ENCODE data around the gene COX19.

Gene COX19

GRCh38 chr7:974820-975681 lies at the start of gene COX19:
TSS of gene COX19 (minus strand) at chr7:975549. CDS start at chr7:975509, 40 bp downstream.
- no peak for TF ChIP-seq CTCF (IDR thresholded peaks at IDR 0.05; ENCODE audit: low read depth, low read length)
- peak within 1 kb of the TSS; percentile 96 for H3K4me3 ChIP-seq (ENCODE audit: low read depth, low read length)

GRCh38 chr7:1024331-1024841 lies 49.0 kb upstream of the COX19 start:
- H3K4me3 ChIP-seq (ENCODE audit: low read depth, low read length), result no peak overlapping the region
- no peak for TF ChIP-seq CTCF (IDR thresholded peaks at IDR 0.05; ENCODE audit: low read depth, low read length)

- TF ChIP-seq CTCF (IDR thresholded peaks at IDR 0.05; ENCODE audit: low read depth, low read length), result no peak
- H3K4me3 ChIP-seq (ENCODE audit: low read depth, low read length), result no peak overlapping the region
These were observed 47.6 kb upstream of the COX19 start for GRCh38 chr7:1022801-1023465.

- no peak overlapping the region for H3K4me3 ChIP-seq (ENCODE audit: low read depth, low read length)
- no peak for TF ChIP-seq CTCF (IDR thresholded peaks at IDR 0.05; ENCODE audit: low read depth, low read length)
These were observed 47.0 kb upstream of the COX19 start for GRCh38 chr7:1022356-1022755.

GRCh38 chr7:1021931-1022330 lies 46.6 kb upstream of the COX19 start:
- no peak for TF ChIP-seq CTCF (IDR thresholded peaks at IDR 0.05; ENCODE audit: low read depth, low read length)
- no peak overlapping the region for H3K4me3 ChIP-seq (ENCODE audit: low read depth, low read length)

GRCh38 chr7:1021366-1021765 lies 46.0 kb upstream of the COX19 start:
- TF ChIP-seq CTCF (IDR thresholded peaks at IDR 0.05; ENCODE audit: low read depth, low read length), result no peak
- H3K4me3 ChIP-seq (ENCODE audit: low read depth, low read length), result no peak overlapping the region

- TF ChIP-seq CTCF (IDR thresholded peaks at IDR 0.05; ENCODE audit: low read depth, low read length), result no peak
- no peak overlapping the region for H3K4me3 ChIP-seq (ENCODE audit: low read depth, low read length)
These were observed 45.5 kb upstream of the COX19 start for GRCh38 chr7:1020849-1021251.

Data from WI38 (cell line).